H9 (cell line): Measurements from ENCODE around the gene WIPF1. TPM values are rescaled to one million over a fixed set of nuclear protein-coding genes. Genes with fewer than 3 reads are reported as not detected.
A peak's percentile ranks its signal among the peaks of the same experiment; 100 is the strongest.

ENCODE experiments used
- DNase-seq: peaks from one replicate; pipeline ENCODE4 v3.0.0-alpha.2; 2017
- H2AFZ ChIP-seq: one replicate; pipeline ENCODE4 v1.6.1; 2013; ENCODE audit warnings: mild to moderate bottlenecking, low read length, control low read depth, moderate library complexity
- H2AK5ac ChIP-seq: 2 replicates; pipeline ENCODE4 v1.6.1; 2013; ENCODE audit warnings: low read length, control low read depth, mixed read lengths; ENCODE audit not compliant: insufficient read length
- H2BK120ac ChIP-seq: one replicate; pipeline ENCODE4 v1.6.1; 2013; ENCODE audit warnings: low read depth, mild to moderate bottlenecking, low read length, control low read depth, inconsistent platforms; ENCODE audit not compliant: poor library complexity, severe bottlenecking
- H2BK12ac ChIP-seq: 2 replicates; pipeline ENCODE4 v1.6.1; 2013; ENCODE audit warnings: low read length, control low read depth, mixed read lengths, low read depth; ENCODE audit not compliant: insufficient read length
- H2BK15ac ChIP-seq: 2 replicates; pipeline ENCODE4 v1.6.1; 2013; ENCODE audit warnings: low read depth, low read length, control low read depth
- H2BK20ac ChIP-seq: one replicate; pipeline ENCODE4 v1.6.1; 2013; ENCODE audit warnings: low read depth, mild to moderate bottlenecking, low read length, control low read depth, inconsistent platforms; ENCODE audit not compliant: poor library complexity, severe bottlenecking
- H2BK5ac ChIP-seq: 2 replicates; pipeline ENCODE4 v1.6.1; 2013; ENCODE audit warnings: low read length, control low read depth, mixed read lengths; ENCODE audit not compliant: insufficient read length
- H3K14ac ChIP-seq: 2 replicates; pipeline ENCODE4 v1.6.1; 2013; ENCODE audit warnings: low read length, control low read depth; ENCODE audit not compliant: insufficient read depth
- H3K18ac ChIP-seq: 2 replicates; pipeline ENCODE4 v1.6.1; 2013; ENCODE audit warnings: low read depth, mild to moderate bottlenecking, mixed read lengths, low read length, control low read depth; ENCODE audit not compliant: insufficient read length
- H3K23ac ChIP-seq: 2 replicates; pipeline ENCODE4 v1.6.1; 2013; ENCODE audit warnings: low read length, control low read depth, mixed read lengths, low read depth; ENCODE audit not compliant: insufficient read length
- H3K23me2 ChIP-seq: 2 replicates; pipeline ENCODE4 v1.6.1; 2013; ENCODE audit warnings: low read depth, mild to moderate bottlenecking, mixed read lengths, low read length, control low read depth; ENCODE audit not compliant: insufficient read length, poor library complexity, severe bottlenecking
- H3K27ac ChIP-seq: 2 replicates; pipeline ENCODE4 v1.5.1; 2013; ENCODE audit warnings: low read length, control low read depth, mixed read lengths, low read depth; ENCODE audit not compliant: insufficient read length
- H3K27me3 ChIP-seq: 2 replicates; pipeline ENCODE4 v1.6.1; 2013; ENCODE audit warnings: low read length, control low read depth, inconsistent platforms; ENCODE audit not compliant: insufficient read depth
- H3K4ac ChIP-seq: 2 replicates; pipeline ENCODE4 v1.6.1; 2013; ENCODE audit warnings: low read depth, mild to moderate bottlenecking, control low read depth, inconsistent platforms, low read length, moderate library complexity
- H3K4me1 ChIP-seq: 2 replicates; pipeline ENCODE4 v1.6.1; 2013; ENCODE audit warnings: low read length, control low read depth, inconsistent platforms; ENCODE audit not compliant: insufficient read depth
- H3K4me2 ChIP-seq: 2 replicates; pipeline ENCODE4 v1.6.1; 2013; ENCODE audit warnings: low read length, control low read depth, mixed read lengths; ENCODE audit not compliant: insufficient read length, insufficient read depth
- H3K56ac ChIP-seq: 2 replicates; pipeline ENCODE4 v1.6.1; 2013; ENCODE audit warnings: low read depth, mild to moderate bottlenecking, mixed read lengths, low read length, control low read depth; ENCODE audit not compliant: insufficient read length
- H3K79me1 ChIP-seq: 2 replicates; pipeline ENCODE4 v1.6.1; 2013; ENCODE audit warnings: low read depth, mild to moderate bottlenecking, moderate library complexity, low read length, control low read depth, inconsistent platforms; ENCODE audit not compliant: insufficient read depth, poor library complexity, severe bottlenecking
- H3K79me2 ChIP-seq: 2 replicates; pipeline ENCODE4 v1.6.1; 2013; ENCODE audit warnings: low read length, control low read depth, inconsistent platforms; ENCODE audit not compliant: insufficient read depth
- H3K9ac ChIP-seq: 2 replicates; pipeline ENCODE4 v1.6.1; 2013; ENCODE audit warnings: low read length, control low read depth, mixed read lengths; ENCODE audit not compliant: insufficient read length; ENCODE audit errors: extremely low read depth
- H3K9me3 ChIP-seq: one replicate; pipeline ENCODE4 v1.6.1; 2013; ENCODE audit warnings: low read depth, low read length, inconsistent platforms; ENCODE audit not compliant: control insufficient read depth
- H3T11ph ChIP-seq: one replicate; pipeline ENCODE4 v1.6.1; 2013; ENCODE audit warnings: mild to moderate bottlenecking, low read length, control low read depth, inconsistent platforms
- H4K20me1 ChIP-seq: one replicate; pipeline ENCODE4 v1.6.1; 2013; ENCODE audit not compliant: control insufficient read depth, insufficient read length, insufficient read depth
- H4K5ac ChIP-seq: 2 replicates; pipeline ENCODE4 v1.6.1; 2013; ENCODE audit warnings: low read depth, mild to moderate bottlenecking, mixed read lengths, low read length, control low read depth; ENCODE audit not compliant: insufficient read length
- H4K8ac ChIP-seq: replicated peaks from 2 replicates; pipeline ENCODE4 v1.6.1; 2013; ENCODE audit warnings: low read length, control low read depth, mixed read lengths, low read depth; ENCODE audit not compliant: insufficient read length
- H4K91ac ChIP-seq: 2 replicates; pipeline ENCODE4 v1.6.1; 2013; ENCODE audit warnings: low read depth, mild to moderate bottlenecking, moderate library complexity, mixed read lengths, low read length, control low read depth; ENCODE audit not compliant: insufficient read length
- H3K27ac Mint-ChIP-seq, 3 experiments: 2 replicates in 2 of 3; 3 replicates in 1 of 3; pipeline ENCODE4 v1.8.0; 2020 to 2021; ENCODE audit warnings: mixed read lengths in 3 of 3, mild to moderate bottlenecking in 1 of 3, moderate library complexity in 1 of 3
- H3K27me3 Mint-ChIP-seq: 2 replicates; pipeline ENCODE4 v1.8.0; 2021; ENCODE audit warnings: low read depth, mild to moderate bottlenecking, moderate library complexity, mixed read lengths
- H3K36me3 Mint-ChIP-seq, 3 experiments: 2 replicates in 2 of 3; 3 replicates in 1 of 3; pipeline ENCODE4 v1.8.0; 2020 to 2021; ENCODE audit warnings: low read depth in 3 of 3, mixed read lengths in 3 of 3; ENCODE audit not compliant: insufficient read depth in 1 of 3
- H3K4me1 Mint-ChIP-seq, 2 experiments: 2 replicates each; pipeline ENCODE4 v1.8.0; 2020; ENCODE audit warnings: mixed read lengths in 2 of 2
- H3K4me3 Mint-ChIP-seq, 2 experiments: 2 replicates in 1 of 2; 3 replicates in 1 of 2; pipeline ENCODE4 v1.8.0; 2020 to 2021; ENCODE audit warnings: mild to moderate bottlenecking in 2 of 2, mixed read lengths in 2 of 2, moderate library complexity in 1 of 2
- H3K9me3 Mint-ChIP-seq, 2 experiments: 2 replicates in 1 of 2; 3 replicates in 1 of 2; pipeline ENCODE4 v1.8.0; 2020; ENCODE audit warnings: mild to moderate bottlenecking in 2 of 2, mixed read lengths in 2 of 2, moderate library complexity in 1 of 2
- CTCF ChIP-seq: fragments of 200-600 bp; sonication (generic); conservative IDR thresholded peaks from 3 replicates; pipeline ENCODE4 v1.8.0; 2021; ENCODE audit warnings: antibody characterized with exemption, mild to moderate bottlenecking
- total RNA-seq: library from RNA; stranded (reverse); gene quantifications from 2 replicates; pipeline ENCODE4 v1.2.1, GENCODE V29; 2021

The WIPF1 gene
- total RNA-seq, 1 experiment from 2014 or later: 5.1 TPM

GRCh38 chr2:174577967-174578589 is 19.5 kb downstream of the WIPF1 start:
- H4K91ac ChIP-seq: no peak overlapping the region
- H3K4me3 Mint-ChIP-seq: no peak overlapping the region
- H3K4me1 ChIP-seq: no peaks in the 10 kb centered on the region
- H3K4ac ChIP-seq: no peak overlapping the region
- H3K27me3 Mint-ChIP-seq: no peaks in the 10 kb centered on the region; the same call in 1 of the 2 replicates
- peak; percentile 69 for TF ChIP-seq CTCF
- no peak overlapping the region for H3K27ac Mint-ChIP-seq
- no peak overlapping the region for H2BK12ac ChIP-seq
- no peaks in the 10 kb centered on the region for H3K27me3 ChIP-seq
- H2BK20ac ChIP-seq: no peak overlapping the region
- H3K14ac ChIP-seq: no peak overlapping the region
- H3K36me3 Mint-ChIP-seq: peaks cover 0 to 4% (median 0%) of the 10 kb centered on the region in 3 experiments; a peak in 1 of 7 replicates
- no peak overlapping the region for H3K4me2 ChIP-seq
- no peaks in the 10 kb centered on the region for H3K79me2 ChIP-seq
- H3K23ac ChIP-seq: no peak overlapping the region
- no peaks in the 10 kb centered on the region for H4K20me1 ChIP-seq
- no peak overlapping the region for H2BK120ac ChIP-seq
- H2AFZ ChIP-seq: no peak overlapping the region
- no peak overlapping the region for H2AK5ac ChIP-seq
- no peak for DNase-seq
- no peak overlapping the region for H3K56ac ChIP-seq
- H3T11ph ChIP-seq: no peak overlapping the region
- H2BK15ac ChIP-seq: no peak overlapping the region
- H3K9me3 Mint-ChIP-seq: no peaks in the 10 kb centered on the region
- H3K9me3 ChIP-seq: no peaks in the 10 kb centered on the region
- H3K4me1 Mint-ChIP-seq: peaks cover 3 to 4% of the 10 kb centered on the region in 2 experiments
- H3K9ac ChIP-seq: no peak overlapping the region
- H3K27ac ChIP-seq: no peak overlapping the region
- no peaks in the 10 kb centered on the region for H3K23me2 ChIP-seq
- H4K5ac ChIP-seq: no peak overlapping the region
- no peak overlapping the region for H2BK5ac ChIP-seq
- no peak overlapping the region for H4K8ac ChIP-seq
- H3K18ac ChIP-seq: no peak overlapping the region
- no peaks in the 10 kb centered on the region for H3K79me1 ChIP-seq
